HEK293T (cell line): ENCODE data around the gene FSIP1.

Experiments
- CTBP1 ChIP-seq: fragments of 450-650 bp; IDR thresholded peaks from 2 replicates; pipeline ENCODE4 v1.6.1; 2016; ENCODE audit warnings: borderline replicate concordance
- FOXA1 ChIP-seq: fragments of 450-650 bp; IDR thresholded peaks from 2 replicates; pipeline ENCODE4 v1.6.1; 2016; ENCODE audit warnings: mild to moderate bottlenecking
- FOXM1 ChIP-seq: fragments of 450-650 bp; IDR thresholded peaks from 2 replicates; pipeline ENCODE4 v1.6.1; 2017; ENCODE audit warnings: mild to moderate bottlenecking, borderline replicate concordance
- L3MBTL2 ChIP-seq: fragments of 450-650 bp; conservative IDR thresholded peaks from 2 replicates; pipeline ENCODE4 v1.6.1; 2016; ENCODE audit warnings: mild to moderate bottlenecking
- SP1 ChIP-seq: fragments of 450-650 bp; IDR thresholded peaks from 2 replicates; pipeline ENCODE4 v1.6.1; 2017
- SUZ12 ChIP-seq: fragments of 450-650 bp; IDR thresholded peaks from 2 replicates; pipeline ENCODE4 v1.6.1; 2016; ENCODE audit warnings: mild to moderate bottlenecking
- TARDBP ChIP-seq: fragments of 450-650 bp; IDR thresholded peaks from 2 replicates; pipeline ENCODE4 v1.6.1; 2016
- ZNF384 ChIP-seq: fragments of 450-650 bp; IDR thresholded peaks from 2 replicates; pipeline ENCODE4 v1.6.1; 2016
- TF ChIP-seq, protein P1 (sequence below): fragments of 450-650 bp; IDR thresholded peaks from 2 replicates; pipeline ENCODE4 v1.6.1; 2016

GRCh38 chr15:39582977-39583595 is 199.6 kb downstream of the FSIP1 start:
- no peak for TF ChIP-seq SP1
- TF ChIP-seq ZNF384: no peak
- no peak for TF ChIP-seq TARDBP
- TF ChIP-seq L3MBTL2: no peak
- TF ChIP-seq FOXM1: no peak
- TF ChIP-seq FOXA1: no peak
- TF ChIP-seq, protein P1, sequence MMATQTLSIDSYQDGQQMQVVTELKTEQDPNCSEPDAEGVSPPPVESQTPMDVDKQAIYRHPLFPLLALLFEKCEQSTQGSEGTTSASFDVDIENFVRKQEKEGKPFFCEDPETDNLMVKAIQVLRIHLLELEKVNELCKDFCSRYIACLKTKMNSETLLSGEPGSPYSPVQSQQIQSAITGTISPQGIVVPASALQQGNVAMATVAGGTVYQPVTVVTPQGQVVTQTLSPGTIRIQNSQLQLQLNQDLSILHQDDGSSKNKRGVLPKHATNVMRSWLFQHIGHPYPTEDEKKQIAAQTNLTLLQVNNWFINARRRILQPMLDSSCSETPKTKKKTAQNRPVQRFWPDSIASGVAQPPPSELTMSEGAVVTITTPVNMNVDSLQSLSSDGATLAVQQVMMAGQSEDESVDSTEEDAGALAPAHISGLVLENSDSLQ: no peak
- no peak for TF ChIP-seq CTBP1
- no peak for TF ChIP-seq SUZ12
